ENCODE data around the gene ATP1A2.

Gene ATP1A2

DNA sequence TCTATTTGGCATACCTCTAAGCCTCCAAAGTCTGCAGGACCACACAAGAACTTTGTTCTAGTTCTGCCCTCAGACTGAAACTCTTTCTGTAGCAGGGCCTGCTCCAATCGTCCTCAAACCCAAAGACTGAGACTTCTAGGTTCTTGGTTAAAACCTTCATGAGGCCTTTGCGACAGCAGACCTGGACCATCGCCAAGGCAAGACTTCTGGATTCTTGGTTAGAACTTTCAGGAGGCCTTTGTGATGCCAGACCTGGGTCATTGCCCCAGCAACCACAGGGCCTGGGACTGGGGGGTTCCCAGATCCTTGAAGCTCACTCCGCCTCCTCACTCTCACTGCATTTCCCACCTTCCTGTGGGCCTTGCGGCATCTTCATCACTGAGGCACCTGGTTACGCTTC lies 35.7 kb downstream of the ATP1A2 start, which contains the start of gene ATP1A4:
TSS of gene ATP1A4 (plus strand) at position 301 of the 400 bp plus-strand sequence. CDS start 438 bp downstream, outside the sequence.
- no peak for DNase-seq

DNA sequence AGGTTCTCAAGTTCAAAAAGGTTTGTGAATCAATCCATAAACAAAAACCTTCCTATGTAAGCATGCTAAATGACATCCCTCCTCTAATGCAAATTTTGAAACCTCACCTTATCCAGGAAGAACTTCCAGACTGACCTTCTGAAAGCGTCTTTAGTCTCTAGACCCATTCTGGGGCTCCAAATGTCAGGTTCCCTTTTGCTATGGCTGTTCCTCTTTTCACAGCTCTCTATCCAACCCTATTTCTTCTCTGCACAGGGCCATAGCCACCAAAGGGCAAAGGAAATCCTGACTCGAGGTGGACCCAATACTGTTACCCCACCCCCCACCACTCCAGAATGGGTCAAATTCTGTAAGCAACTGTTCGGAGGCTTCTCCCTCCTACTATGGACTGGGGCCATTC lies 39.2 kb downstream of the ATP1A2 start:
- no peak for DNase-seq

DNA sequence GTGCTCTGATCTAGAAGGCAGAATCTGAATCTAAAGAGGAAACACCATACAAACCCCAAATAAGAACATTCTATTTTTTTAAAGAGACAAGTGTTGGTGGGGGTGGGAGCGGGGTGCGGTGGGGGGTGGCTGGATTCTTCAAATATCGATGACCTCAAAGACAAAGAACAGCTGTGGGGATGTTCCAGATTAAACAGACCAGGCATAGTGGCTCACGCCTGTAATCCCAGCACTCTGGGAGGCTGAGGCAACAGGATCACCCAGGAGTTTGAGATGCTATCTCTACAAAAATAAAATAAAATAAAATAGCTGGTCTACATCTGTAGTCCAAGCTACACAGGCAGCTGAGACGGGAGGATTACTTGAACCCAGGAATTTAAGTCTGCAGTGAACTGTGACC lies 40.8 kb downstream of the ATP1A2 start:
- DNase-seq = no peak

DNA sequence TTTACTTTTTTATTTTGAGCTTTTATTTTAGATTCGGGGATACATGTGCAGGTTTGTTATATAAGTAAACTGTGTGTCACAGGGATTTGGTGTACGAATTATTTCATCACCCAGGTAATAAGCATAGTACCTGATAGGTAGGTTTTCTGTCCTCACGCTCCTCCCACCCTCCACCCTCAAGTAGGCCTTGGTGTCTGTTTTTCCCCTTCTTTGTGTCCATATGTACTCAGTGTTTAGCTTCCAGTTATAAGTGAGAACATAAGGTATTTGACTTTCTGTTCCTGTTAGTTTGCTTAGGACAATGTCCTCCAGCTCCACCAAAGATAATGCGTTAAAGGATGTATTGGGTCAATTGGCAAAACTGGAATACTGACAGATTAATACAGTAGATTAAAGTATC lies 41.6 kb downstream of the ATP1A2 start:
- no peak for DNase-seq

DNA sequence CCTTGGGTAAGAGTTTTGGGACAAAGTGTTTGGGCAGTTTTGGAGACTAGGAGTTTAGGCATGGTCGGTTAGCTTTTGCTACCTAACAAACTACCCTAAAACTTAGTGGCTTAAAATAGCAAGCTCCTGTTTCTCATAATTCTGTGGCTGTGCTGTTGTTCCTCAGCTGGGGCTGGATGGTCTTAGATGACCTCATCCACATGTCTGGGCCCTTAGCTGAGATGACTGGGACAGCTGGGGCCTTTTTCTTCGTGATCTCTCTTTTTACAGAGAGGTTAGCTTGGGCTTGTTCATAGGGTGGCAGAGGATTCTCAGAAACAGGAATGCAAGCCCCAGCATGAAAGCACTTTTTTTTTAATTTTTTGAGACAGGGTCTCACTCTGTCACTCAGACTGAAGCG lies 42.5 kb downstream of the ATP1A2 start:
- no peak for DNase-seq

DNA sequence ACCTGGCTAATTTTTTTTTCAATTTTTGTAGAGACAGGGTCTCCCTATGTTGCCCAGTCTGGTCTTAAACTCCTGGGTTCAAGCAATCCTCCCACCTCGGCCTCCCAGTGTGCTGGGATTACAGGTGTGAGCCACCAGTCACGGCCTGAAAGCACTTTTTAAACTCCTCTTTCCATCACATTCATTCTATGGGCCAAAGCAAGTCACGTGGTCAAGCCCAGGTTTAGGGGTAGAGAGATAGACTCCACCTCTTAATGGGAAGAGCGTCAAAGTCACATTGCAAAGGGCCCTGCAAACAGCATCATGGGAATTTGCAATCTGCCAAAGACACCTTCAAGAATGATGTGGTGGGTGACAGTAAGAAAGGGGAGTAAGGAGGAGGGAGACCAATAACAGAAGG lies 43.0 kb downstream of the ATP1A2 start:
- DNase-seq = no peak

DNA sequence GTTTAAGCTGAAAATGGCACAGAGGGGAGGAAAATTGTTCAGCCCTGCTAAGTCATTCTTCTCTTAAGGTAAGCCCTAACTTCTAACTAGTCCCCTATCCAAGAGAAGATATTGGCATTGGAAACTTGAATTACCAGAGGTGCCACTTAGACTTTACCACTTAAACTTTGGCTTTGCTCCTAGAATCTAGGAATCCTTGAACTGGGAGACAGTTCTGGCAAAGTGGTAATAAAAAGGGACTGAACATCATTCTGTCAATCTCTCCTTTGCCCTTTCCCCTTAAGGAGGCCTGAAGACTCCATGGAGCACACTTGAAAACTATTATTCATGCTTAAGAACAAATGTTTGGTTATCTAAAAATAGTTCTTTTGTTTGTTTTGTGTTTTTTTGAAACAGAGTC lies 44.3 kb downstream of the ATP1A2 start:
- no peak for DNase-seq

DNA sequence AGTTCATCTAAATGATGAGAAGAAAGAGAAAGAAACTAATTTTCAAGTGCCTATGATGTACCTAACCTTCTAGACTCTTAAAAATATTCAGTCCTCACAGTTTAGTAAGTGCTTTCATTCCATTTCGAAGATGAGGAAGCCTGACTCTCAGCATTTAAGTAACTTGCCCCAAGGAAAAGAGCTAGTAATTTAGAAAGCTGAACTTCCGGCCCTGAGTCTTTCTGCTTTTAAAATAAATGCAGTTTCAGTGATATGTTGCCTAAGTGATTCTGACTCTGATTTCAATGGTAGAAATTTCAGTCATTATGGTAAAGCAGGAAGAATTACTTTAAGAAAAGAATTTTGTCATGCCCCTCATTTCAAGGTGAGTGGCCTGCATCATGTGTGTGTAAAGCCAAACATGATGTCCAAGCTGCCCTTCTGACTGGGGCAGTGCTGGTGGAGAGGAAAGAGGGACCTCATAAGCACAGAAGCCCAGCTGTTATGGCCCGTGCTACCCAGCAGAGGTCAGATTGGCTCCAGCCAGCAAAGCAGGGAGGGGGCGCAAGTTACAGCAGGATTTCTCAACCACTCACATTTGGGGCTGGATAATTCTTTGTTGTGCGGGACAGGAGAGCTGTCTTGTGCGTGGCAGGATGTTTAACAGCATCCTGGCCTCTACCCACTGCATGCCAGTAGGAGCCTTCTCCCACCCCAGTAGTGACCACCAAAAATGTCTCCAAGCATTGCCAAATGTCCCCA lies 46.6 kb downstream of the ATP1A2 start:
- no peak for DNase-seq

DNA sequence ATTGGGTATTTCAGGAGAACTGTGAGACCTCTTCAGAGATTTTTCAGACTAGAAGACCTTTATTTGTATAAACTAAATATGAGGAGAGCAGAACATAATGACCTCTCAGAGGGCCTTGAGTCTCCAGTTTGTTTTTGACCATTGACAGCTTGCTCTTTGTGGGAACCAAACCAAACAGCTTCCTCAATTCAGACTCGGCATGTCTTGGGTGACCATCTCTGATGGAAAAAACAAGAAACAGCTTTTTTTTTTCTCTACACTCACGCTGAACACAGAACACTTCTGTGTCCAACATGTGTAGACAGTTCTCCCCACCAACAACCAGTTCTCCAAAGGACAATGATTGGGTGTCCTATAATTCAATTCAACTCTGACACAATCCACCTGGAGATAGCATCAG lies 47.4 kb downstream of the ATP1A2 start:
- DNase-seq = no peak

DNA sequence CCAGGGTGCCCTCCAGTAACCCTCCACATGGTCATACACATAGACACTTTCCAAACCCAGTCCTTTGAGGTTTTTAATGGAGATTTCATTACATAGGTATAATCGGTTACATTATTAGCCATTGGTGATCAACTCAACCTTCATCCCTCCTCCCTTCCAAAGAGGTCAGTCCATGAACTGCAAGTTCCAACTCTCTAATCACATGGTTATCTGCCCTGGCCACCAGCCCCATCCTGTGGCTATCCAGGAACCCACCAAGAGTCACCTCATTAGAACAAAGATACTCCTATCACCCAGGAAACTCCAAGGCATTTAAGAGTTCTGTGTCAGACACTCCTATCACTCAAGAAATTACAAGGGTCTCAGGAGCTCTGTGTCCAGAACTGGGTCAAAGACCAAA lies 48.1 kb downstream of the ATP1A2 start:
- DNase-seq = no peak

DNA sequence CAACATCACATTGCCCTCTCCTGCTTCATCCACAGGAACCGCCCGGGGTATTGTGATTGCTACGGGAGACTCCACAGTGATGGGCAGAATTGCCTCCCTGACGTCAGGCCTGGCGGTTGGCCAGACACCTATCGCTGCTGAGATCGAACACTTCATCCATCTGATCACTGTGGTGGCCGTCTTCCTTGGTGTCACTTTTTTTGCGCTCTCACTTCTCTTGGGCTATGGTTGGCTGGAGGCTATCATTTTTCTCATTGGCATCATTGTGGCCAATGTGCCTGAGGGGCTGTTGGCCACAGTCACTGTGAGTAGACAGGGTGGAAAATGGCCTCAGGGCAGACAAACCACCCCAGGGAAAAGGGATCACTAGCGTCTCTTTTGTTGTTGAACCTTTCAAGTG lies 48.6 kb downstream of the ATP1A2 start:
- DNase-seq = no peak

DNA sequence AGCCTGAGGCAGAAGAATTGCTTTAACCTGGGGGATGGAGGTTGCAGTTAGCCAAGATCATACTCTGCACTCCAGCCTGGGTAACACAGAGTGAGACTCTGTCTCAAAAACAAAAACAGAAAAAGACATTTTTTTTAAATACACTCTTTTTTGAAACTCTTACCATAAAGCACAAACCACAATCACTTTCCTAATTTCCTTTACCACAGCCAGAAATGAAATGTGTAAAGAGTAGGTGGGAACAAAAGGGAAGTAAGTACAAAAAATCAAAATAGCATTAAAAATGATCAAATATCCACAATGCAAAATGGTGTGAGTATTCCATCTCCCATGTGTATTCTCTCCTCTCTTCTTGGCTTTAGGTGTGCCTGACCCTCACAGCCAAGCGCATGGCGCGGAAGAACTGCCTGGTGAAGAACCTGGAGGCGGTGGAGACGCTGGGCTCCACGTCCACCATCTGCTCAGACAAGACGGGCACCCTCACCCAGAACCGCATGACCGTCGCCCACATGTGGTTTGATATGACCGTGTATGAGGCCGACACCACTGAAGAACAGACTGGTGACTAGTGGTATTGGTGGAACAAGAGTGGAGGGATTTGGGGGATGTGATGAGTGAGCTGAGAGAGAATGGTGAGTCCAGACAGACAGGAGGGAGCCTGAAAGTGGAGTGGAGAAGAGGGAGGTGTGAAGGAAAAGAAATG lies 50.8 kb downstream of the ATP1A2 start:
- no peak for DNase-seq

DNA sequence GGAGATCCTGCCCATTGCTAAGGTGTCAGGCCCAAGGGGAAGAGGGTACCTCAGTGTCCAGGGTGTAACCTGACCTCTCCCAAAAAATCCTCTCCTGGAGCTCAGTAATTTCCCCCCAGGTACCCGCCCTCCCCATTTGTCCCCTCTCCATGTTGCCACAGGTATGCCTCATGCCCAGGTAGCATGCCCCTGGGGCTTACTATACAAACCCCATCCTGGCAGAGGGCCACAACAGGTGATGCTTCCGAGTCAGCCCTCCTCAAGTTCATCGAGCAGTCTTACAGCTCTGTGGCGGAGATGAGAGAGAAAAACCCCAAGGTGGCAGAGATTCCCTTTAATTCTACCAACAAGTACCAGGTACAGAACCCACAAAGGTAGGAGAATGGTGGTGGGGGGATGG lies 51.5 kb downstream of the ATP1A2 start:
- no peak for DNase-seq

DNA sequence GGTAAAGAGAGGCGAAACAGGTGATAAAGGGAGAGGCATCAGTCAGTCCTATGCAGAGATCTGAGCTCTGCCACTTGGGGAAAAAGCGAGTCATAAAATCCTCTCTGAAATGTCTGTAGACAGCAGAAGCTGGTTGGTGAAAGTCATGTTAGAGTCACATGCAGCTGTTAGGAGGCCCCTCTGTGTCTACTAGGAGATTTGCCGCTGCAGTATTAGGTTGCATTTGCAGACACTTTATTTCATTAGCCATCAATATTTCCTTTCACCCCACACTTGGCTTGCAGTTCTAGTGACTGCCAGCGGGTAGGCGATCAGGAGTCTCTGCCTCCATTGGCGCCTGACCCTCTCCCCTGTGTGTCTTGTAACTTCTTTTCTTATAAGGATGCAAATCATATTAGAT lies 52.0 kb downstream of the ATP1A2 start:
- no peak for DNase-seq

DNA sequence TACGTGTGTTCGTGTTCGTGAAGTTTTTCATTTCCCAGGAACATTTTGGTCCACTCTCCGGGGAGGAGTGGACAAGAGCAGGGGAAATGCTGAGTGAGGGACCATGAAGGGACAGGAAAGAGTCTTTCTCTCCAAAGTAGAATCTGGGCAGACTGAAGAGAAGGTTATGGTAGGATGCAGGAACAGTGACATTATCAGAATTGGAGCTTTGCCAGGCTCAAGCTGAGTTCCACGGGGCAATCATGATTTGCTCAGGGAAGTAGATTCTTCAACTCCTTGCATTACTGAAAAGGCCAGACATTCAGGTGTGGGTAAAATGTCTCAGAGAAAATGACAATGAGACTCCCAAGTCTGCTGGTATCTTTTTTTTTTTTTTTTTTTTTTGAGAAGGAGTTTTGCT lies 52.5 kb downstream of the ATP1A2 start:
- DNase-seq = no peak

DNA sequence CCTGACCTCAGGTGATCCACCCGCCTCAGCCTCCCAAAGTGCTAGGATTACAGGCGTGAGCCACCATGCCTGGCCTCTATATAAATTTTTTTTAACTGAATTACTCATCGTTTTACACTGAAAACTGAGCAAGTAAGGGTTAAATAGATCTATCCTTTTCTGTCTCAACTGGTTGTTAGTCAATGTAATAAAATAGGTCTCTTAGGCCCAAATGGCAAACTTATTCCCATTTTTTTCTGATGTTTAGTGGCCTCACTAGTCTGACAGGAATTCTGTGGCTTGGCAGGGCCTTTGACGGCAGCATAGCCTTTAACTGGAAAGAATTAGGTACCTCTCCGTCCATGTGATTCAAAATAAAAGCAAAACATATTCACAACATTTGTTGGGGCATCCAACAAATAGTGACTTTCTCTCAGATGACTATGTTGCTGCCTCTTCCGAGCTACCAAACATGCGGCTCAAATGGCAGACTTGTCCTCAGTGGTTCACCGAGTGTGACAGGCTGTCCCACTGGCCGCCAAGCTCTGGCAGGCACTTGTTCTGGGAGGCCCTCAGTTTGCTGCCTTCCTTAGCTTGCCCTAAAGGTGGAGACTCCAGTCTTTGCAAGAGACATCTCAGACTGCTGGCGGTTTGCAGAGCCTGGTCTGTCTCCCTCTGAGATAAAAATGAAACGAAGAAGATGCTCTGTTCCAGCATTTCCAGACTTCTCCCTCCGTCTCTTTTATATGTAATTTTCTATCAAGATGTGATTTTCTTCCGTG lies 53.2 kb downstream of the ATP1A2 start:
- DNase-seq = no peak

DNA sequence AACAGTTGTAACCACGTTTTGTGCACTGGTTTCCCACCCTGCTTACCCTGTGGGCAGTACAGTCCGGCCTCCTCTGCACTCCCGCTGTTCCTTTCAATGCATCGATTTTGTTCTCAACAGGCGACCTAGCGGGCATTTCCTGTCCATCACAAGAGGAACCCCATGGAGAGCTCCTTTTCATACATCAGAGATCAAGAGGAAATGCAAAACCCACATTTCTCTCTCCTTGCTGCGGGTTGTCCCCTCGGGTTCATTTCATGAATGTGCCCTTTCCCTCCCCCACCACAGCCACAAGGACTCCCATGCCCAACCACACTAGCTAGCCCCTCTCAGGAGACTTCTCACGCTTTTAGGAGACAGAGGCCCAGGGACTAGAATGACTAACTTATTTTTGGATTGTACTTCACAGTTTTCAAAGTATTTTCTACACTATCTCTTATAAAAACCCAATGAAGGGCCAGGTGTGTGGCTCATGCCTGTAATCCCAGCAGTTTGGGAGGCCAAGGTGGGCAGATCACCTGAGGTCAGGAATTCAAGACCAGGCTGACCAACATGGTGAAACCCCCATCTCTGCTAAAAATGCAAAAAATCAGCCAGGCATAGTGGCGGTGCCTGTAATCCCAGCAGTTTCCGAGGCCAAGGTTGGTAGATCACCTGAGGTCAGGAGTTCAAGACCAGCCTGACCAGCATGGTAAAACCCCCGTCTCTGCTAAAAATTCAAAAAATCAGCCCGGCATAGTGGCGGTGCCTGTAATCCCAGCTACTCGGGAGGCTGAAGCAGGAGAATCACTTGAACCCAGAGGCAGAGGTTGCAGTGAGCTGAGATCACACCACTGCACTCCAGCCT lies 54.2 kb downstream of the ATP1A2 start:
- DNase-seq = no peak

DNA sequence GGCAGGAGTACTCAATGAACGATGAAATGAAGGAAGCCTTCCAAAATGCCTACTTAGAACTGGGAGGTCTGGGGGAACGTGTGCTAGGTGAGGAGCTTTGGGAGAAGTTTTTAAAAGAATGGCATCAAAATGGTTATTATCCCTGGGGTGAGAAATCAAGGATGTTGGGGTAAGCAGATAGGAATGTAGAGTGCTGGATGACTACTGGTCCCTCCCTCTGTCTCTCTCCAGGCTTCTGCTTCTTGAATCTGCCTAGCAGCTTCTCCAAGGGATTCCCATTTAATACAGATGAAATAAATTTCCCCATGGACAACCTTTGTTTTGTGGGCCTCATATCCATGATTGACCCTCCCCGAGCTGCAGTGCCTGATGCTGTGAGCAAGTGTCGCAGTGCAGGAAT lies 55.8 kb downstream of the ATP1A2 start:
- no peak for DNase-seq

DNA sequence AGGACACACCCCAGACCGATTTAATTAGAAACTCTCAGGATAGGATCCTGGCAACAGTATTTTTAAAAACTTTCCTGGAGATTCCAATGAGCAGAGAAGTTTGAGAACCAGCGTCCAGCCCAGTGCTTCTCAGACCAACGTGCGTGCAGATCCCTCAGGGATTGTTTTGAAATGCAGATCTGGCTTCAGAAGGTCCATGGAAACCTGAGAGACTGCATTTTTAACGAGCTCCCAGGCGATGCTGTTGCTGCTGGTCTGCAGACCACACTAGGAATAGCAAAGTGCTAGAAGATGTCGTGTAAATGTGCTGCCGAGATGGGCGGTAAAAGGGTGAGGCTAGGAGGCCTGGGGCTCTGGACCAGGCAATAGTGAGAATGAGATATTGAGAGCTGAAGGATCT lies 56.4 kb downstream of the ATP1A2 start:
- DNase-seq = no peak

DNA sequence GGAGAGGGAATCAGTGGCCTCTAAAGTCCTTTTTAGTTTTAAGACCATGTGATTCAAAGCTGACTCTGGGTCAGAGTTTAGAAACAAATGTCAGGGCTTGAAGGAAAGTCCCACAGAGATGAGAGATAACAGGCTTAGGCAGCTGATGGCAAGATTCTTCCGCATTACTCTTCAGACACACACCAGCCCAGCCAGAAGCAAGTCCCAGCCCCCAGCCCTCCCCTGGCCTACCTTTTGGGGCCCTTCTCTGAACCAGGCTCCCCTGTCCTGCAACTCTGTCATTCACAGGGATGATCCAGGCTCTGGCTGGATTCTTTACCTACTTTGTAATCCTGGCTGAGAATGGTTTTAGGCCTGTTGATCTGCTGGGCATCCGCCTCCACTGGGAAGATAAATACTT lies 61.7 kb downstream of the ATP1A2 start:
- no peak for DNase-seq

DNA sequence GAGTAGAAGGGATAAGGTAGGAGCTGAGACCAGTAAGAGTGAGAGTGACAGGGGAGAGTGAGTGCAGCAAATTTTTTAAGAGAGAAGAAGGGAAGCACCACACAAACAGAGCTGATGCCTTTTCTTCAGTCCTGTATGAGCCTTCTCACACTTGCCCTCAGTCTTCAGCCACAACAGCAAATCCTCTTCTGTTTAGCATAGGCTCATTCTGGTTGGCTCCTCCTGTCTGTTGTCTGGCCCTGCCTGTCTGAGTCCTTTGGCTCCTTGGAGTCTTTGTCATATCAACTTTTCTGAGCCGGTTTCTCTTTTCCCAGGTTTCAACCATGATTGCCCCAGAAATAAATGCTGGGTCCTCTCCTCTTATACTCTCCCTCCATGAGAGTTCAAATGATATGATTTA lies 62.1 kb downstream of the ATP1A2 start:
- DNase-seq = no peak

DNA sequence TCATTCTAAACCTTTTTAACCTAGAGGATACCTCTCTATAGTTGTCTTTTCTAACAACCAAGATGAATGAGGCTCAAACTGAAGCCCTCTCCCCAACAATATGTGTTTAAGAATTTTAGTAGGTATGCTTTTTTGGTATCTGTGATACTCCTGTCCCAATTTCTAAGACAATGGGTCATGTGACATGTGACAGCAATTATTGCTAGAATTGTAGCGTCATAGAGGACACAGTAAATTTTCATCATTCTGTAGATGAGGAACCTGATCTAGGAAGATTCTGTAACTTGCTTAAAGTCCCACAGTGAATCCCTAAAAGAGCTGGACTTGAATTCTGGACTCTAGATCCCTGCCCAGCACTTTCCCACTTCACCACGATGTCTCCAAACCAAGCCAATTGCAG lies 63.2 kb downstream of the ATP1A2 start:
- no peak for DNase-seq

DNA sequence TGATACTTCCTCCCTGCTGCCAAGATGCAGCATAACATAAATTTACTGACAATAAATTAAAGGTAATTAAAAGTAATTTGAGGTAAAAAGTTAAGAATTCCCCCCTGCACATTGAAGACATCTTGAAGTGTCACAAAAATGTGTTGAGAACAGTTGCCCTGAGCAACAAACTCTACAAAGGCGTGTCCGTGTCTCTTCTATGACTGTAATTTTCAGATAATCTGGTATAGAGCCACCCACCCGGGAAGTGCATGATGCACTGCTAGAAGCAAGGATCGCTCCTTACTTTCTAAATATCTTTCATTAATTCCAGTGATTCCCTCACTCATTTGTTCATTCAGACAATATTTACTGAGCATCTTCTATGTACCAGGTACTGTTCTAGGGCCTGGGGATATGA lies 63.8 kb downstream of the ATP1A2 start:
- no peak for DNase-seq

Measured in CD4-positive, alpha-beta T cell treated with Interleukin-1 beta for 1 hour (primary cell).